Spleen (tissue), 7 donors: ENCODE data around the gene ADAMTS12.

Experiments
- CTCF ChIP-seq, 11 experiments: fragments of 200-600 bp in 7 of 11; fragments of 450-650 bp in 4 of 11; sonication (generic) in 4 of 11; IDR thresholded peaks in 8 of 11; conservative IDR thresholded peaks in 3 of 11; 1 replicate in 7 of 11; 2 replicates in 4 of 11; pipeline versions ENCODE4 v1.4.0 to v1.8.0; 2016 to 2021; ENCODE audit warnings: antibody characterized with exemption in 11 of 11, inconsistent platforms in 4 of 11, mild to moderate bottlenecking in 1 of 11
- POLR2A ChIP-seq, 3 donors: fragments of 450-650 bp; IDR thresholded peaks; one replicate each; pipeline ENCODE4 v1.5.1; 2017; ENCODE audit warnings: antibody characterized with exemption in 3 of 3, mild to moderate bottlenecking in 1 of 3
- donor health status: DM: no; HTN: no; CAD: no; lungs with moderate emphysema.
- donor health status: DM: no; HTN: no; CAD: no.
- donor health status: DM: no; HTN: no; CAD: no.

- no peak for TF ChIP-seq CTCF (IDR thresholded peaks at IDR 0.05 in 8 of 11, conservative IDR thresholded peaks at IDR 0.05 in 3 of 11)
- TF ChIP-seq POLR2A (IDR thresholded peaks at IDR 0.05) = no peak
These were observed 171.6 kb downstream of the ADAMTS12 start for GRCh38 chr5:33720176-33720575.
